Regular cardiac myocyte (primary cell): Measurements from ENCODE around the gene C1QB. TPM values are rescaled to one million over a fixed set of nuclear protein-coding genes. Genes with fewer than 3 reads are reported as not detected.

Experiments used
- total RNA-seq: library from RNA; depleted of rRNA; stranded (reverse); fragments of >200 nt; gene quantifications from 2 replicates; pipeline ENCODE4 v1.2.3, GENCODE V29; 2014

C1QB gene, protein sequence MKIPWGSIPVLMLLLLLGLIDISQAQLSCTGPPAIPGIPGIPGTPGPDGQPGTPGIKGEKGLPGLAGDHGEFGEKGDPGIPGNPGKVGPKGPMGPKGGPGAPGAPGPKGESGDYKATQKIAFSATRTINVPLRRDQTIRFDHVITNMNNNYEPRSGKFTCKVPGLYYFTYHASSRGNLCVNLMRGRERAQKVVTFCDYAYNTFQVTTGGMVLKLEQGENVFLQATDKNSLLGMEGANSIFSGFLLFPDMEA
- not detected in 2 replicates for total RNA-seq

DNA sequence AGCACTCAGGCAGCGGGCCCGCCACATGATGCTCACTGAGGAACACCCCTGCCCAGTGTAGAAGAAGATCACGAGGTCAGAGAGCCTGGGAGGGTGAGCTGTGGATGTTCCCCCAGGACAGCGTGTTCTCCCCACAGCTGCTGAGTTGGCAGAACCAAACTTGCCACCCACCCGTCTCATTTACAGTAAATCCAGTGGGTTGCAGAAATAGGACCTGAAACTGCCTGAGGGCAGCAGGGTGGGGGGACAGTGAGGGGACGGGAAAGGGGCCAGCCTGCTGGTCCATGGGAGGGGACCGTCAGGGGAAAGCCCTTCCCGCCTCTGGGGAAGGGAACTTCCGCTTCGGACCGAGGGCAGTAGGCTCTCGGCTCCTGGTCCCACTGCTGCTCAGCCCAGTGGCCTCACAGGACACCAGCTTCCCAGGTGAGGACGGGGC, at the start of gene C1QB:
Gene C1QB (plus strand): TSS at position 356 of the 436 bp plus-strand sequence. CDS start 6,227 bp downstream, outside the sequence.

DNA sequence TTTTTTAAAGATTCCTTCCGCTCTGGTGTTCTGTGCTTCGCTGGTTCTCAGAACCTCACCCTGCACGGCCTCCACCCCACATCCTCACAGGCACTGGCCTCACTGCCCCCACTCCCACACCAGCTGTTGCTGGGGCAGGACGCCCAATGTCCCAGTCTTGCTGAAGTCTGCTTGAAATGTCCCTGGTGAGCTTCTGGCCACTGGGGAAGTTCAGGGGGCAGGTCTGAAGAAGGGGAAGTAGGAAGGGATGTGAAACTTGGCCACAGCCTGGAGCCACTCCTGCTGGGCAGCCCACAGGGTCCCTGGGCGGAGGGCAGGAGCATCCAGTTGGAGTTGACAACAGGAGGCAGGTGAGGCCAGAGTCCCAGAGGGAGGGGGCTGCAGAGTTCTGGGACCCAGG, 16.7 kb upstream of the C1QB start, which contains the start of gene C1QA:
Gene C1QA (plus strand): TSS at position 276 of the 400 bp plus-strand sequence. CDS start 989 bp downstream, outside the sequence.

DNA sequence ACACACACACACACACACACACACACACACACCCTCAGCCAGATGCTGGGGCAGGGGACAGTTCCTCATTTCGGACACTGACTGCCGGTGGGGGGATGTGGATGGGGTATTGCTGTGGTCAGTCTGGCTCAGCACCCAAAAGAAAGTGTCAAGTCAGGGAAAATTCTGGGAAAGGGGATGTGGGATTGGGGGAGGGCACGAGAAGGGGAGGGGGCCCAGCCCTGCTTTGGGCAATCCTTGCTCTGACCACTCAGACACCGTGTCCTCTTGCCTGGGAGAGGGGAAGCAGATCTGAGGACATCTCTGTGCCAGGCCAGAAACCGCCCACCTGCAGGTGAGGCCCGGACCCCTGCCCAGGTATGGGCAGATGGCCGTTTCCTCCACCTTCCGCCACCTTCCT, 9.7 kb upstream of the C1QB start, which contains the start of gene C1QC:
Gene C1QC (plus strand): TSS at position 253 of the 400 bp plus-strand sequence. CDS start 391 bp downstream, outside the sequence.

DNA sequence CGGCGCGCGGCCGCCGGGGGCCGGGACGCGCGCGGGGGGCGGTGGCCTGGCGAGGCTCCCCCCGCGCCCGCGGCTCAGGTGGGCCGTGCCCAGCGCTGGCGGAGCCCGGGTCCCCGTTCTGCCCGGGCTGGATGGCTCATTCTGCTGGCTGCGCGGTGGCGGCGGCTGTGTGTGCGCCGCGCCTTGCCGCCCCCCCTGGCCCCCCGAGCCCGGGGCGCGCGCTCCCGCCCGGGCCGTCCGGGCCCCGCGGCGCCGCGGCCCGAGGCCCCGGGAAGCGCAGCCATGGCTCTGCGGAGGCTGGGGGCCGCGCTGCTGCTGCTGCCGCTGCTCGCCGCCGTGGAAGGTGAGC, 57.6 kb downstream of the C1QB start, which contains the start of gene EPHB2:
Gene EPHB2 (plus strand): TSS at position 139 of the 349 bp plus-strand sequence. CDS start 144 bp downstream, at position 283.

Other genes with a start within 250 kb of the C1QB start
- 9.6 and 11.5 TPM in 2 replicates for gene ZBTB40, start 201.4 kb upstream of the C1QB start, total RNA-seq
- gene EPHA8, start 89.7 kb upstream of the C1QB start, total RNA-seq = not detected in 2 replicates
- gene C1QA, start 16.6 kb upstream of the C1QB start, total RNA-seq = not detected in 2 replicates
- gene C1QC, start 9.6 kb upstream of the C1QB start, total RNA-seq = not detected in 2 replicates
- 1.2 and 2.3 TPM in 2 replicates for gene EPHB2, start 57.6 kb downstream of the C1QB start, total RNA-seq